ENCODE data around the gene ARHGAP42.
"Not testable (repeated sequence)": the region's sequence is repeated elsewhere in the genome, so short reads cannot be mapped to it uniquely, and the experiment has no call there.

ARHGAP42 gene

DNA sequence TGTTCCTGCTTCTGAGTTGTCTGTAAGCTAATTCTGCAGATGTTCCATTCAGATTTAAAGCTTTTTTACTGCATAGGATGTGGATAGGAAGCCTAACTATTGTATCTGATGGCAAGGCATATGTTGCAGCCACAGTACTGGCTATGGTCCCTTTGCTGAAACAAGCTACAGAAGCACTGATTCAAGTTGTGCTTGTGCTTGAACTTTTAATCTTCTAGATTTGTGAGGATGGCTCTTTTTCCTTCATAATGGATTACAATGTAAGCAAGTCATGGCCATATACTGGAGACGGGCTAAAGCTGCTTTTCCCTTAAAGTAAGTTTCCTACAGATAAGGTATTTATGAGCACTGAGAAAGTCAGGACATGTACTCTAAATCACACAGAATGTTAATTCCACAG lies 303.8 kb downstream of the ARHGAP42 start:
- DNase-seq = no peak

- DNase-seq = no peak
These were observed 304.5 kb downstream of the ARHGAP42 start for GRCh38 chr11:100991541-100991940.

- no peak for DNase-seq
These were observed 307.9 kb downstream of the ARHGAP42 start for GRCh38 chr11:100994966-100995365.

DNA sequence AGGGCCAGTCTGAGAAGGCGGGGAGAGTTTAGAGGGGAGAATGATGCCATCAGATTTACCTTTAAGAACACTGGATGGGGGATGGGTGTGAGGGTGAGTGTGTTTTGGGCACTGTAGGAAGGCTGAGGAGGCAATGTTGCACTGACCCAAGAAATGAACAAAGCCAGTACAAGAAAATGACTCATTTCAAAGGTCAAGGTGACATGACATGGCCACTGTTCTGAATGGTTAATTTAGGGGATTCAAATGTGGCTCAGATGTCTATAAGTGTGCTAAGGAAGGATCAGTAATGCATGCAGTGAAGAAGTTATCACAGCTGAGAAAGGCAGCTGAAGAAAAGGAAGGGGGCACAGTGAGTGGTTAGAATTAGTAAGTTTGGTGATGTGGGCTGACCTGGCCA lies 312.7 kb downstream of the ARHGAP42 start:
- DNase-seq = no peak

DNA sequence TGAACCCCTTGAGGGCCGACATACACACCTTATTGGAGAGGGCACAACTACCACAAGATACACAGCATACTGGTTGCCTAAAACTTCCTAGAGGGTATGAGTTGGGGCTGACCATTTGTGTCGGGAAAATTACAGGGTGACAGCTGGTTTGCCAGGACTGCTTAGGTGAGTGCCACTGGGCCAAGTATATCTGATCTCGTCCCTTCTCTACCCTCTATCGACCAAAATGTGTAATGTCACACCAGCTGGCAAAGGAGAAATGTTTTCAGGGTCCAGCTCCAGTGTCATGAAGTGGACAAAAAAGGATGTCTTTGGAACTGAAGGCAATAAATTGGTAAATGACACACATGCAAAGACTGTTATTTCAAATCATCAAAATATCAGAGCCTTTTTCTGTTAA lies 316.4 kb downstream of the ARHGAP42 start:
- no peak for DNase-seq

- DNase-seq = no peak
These were observed 322.0 kb downstream of the ARHGAP42 start for GRCh38 chr11:101008961-101009689.

GRCh38 chr11:101009690-101010055 lies 322.6 kb downstream of the ARHGAP42 start:
- DNase-seq = no peak

- no peak for DNase-seq
These were observed 323.8 kb downstream of the ARHGAP42 start for GRCh38 chr11:101010899-101011298.

- DNase-seq = no peak
These were observed 324.8 kb downstream of the ARHGAP42 start for GRCh38 chr11:101011881-101012280.

GRCh38 chr11:101013702-101014101 lies 326.6 kb downstream of the ARHGAP42 start:
- DNase-seq = not testable (repeated sequence)

- no peak for DNase-seq
These were observed 327.7 kb downstream of the ARHGAP42 start for GRCh38 chr11:101014600-101015285.

- no peak for DNase-seq
These were observed 332.8 kb downstream of the ARHGAP42 start for GRCh38 chr11:101019870-101020269.

DNA sequence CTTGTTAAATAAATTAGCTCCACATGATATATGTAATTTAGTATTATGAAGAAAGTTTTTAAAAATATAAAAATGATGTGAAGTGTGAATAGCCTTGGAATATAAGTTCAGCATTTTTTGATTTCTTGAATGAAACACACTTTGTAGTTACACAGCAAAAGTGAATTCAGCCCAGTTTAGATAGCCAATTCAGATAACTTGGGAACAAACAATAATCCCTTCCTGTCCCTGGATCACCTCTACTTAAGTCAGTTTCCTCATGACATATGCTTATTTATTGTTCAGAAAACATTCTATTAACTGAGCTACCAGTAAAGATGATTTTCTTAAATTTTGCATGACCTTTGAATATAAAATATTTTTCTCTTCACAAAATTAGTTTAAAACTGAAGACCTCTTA lies 335.2 kb downstream of the ARHGAP42 start:
- no peak for DNase-seq

DNA sequence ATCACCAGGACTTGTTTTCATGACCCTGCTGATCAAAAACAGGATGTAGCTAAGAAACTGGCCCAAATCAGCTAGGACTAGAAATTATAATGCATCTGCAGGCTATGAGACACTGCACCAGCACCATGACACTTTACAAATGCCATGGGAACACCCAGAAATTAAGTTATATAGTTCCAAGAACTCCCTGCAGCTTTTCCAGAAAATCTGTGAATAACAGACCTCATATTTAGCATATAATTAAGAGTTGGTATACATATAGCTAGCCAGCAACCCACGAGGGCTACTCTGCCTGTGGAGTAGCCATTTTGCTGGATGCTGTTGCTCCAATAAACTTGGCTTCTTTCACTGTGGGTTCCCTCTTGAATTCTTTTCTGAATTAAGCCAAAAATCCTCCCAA lies 341.6 kb downstream of the ARHGAP42 start:
- no peak for DNase-seq

DNA sequence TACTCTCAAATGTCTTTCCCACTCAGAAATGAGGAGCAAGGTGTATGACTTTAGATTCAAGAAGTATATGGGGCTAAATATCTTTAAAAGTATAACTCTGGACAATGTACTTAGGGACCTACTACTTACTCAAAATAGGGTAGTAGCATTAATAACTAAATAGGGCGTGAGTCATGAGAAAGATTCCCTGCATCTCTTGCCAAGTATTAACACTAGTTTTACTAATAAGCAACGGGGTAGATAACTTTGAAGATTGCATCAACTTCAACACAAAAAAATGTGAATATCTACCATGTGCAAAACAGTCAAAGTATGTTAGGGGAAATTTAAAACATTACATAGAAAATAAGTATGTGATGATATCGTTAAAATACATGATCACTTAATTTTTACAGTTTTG lies 342.9 kb downstream of the ARHGAP42 start:
- no peak for DNase-seq

GRCh38 chr11:101030692-101031091 lies 343.6 kb downstream of the ARHGAP42 start:
- DNase-seq = no peak

- DNase-seq = no peak
These were observed 344.6 kb downstream of the ARHGAP42 start for GRCh38 chr11:101031713-101032112.

DNA sequence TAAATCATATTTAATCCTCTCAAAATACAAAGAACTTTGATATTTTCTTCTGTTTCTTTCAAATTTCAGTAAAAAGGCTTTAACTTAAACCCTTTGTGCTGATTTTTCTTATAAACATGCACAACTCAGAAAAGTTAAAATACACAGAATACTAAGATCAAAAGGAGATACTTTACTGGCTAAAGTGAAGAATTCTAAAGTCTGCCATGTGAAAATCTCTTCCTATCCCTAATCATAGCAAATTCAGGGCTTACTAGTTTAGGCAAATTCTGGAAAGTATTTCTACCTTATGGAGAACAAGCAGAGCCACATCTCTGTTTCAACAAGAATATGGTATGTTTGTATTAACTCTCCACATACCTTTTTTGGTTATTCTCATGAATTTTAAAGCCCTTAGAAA lies 345.9 kb downstream of the ARHGAP42 start:
- no peak for DNase-seq

GRCh38 chr11:101034076-101034475 lies 347.0 kb downstream of the ARHGAP42 start:
- DNase-seq = peak; percentile 37

DNA sequence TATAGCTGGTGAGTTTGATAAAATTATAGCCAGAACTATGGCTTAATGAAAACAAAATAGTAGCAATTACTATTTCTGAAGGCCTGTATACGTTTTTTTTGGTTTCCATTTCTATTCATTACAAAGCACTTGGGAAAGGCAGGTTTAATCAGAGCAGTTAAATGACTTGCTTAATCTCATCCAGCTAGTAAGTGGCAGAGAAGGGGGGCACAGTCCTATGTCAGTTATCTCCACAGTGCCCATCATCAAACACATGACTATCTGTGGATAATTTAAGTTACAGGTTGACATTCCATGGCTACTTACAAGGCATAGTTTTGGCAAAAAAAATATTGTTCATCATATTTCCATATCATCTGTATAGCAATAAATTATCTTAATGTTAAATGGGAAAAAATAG lies 348.8 kb downstream of the ARHGAP42 start:
- no peak for DNase-seq

All from NCI-H2029 treated with DMSO at 0.1 percent for 48 hours (cell line).